ENCODE measurements around the gene GRB10. TPM values are rescaled to one million over a fixed set of nuclear protein-coding genes. Genes with fewer than 3 reads are reported as not detected.

Gene GRB10
- total and polyA plus RNA-seq, 2 experiments from 2014 or later = 35.0 to 154 TPM

GRCh38 chr7:50640779-50641178 lies 141.9 kb downstream of the GRB10 start (continued):
- TF ChIP-seq ZNF462 (CRISPR knock-in tag; IDR thresholded peaks at IDR 0.05) = no peak
- TF ChIP-seq CTCF (conservative IDR thresholded peaks at IDR 0.05; ENCODE audit: low read depth in 2 of 2) = no peak

- Histone ChIP-seq H4K20me1 (replicated peaks; ENCODE audit: insufficient read depth) (peaks cover 2% of the 10 kb centered on the region; the same call in 1 of the 2 replicates), H3K9me2 (ENCODE audit: insufficient read depth) (no peaks in the 10 kb centered on the region)
Measured at GRCh38 chr7:50640256-50640655, 142.4 kb downstream of the GRB10 start.

More at GRCh38 chr7:50640256-50640655, 142.4 kb downstream of the GRB10 start:
- H3K4me1 ChIP-seq (ENCODE audit: insufficient read depth) = peaks cover 9% of the 10 kb centered on the region
- no peaks in the 10 kb centered on the region for H3F3A ChIP-seq (replicated peaks; ENCODE audit: low read depth)
- no peaks in the 10 kb centered on the region; the same call in 2 of the 3 replicates for H3K9me3 Mint-ChIP-seq
- DNase-seq (ENCODE audit: low spot score) = no peak
- no peak overlapping the region for H3K4me3 ChIP-seq
- H3K4me1 Mint-ChIP-seq = peaks cover 22% of the 10 kb centered on the region
- no peaks in the 10 kb centered on the region for H3K27me3 ChIP-seq (ENCODE audit: insufficient read depth)
- no peak overlapping the region for H2AFZ ChIP-seq
- H3K27me3 Mint-ChIP-seq (ENCODE audit: insufficient read depth, low read depth, poor library complexity) = peaks cover 4% of the 10 kb centered on the region
- H3K79me2 ChIP-seq (replicated peaks; ENCODE audit: insufficient read depth) = peaks cover 52% of the 10 kb centered on the region
- no peak for ATAC-seq
- no peak overlapping the region for H3K4me2 ChIP-seq
- no peak overlapping the region for H3K27ac Mint-ChIP-seq
- H3K27ac ChIP-seq (ENCODE audit: low read depth) = no peak overlapping the region
- TF ChIP-seq NANOG (IDR thresholded peaks at IDR 0.05; ENCODE audit: borderline replicate concordance) = no peak
- TF ChIP-seq REST (IDR thresholded peaks at IDR 0.05; ENCODE audit: unreplicated experiment) = no peak
- no peak for TF ChIP-seq JUNB (IDR thresholded peaks at IDR 0.05; ENCODE audit: unreplicated experiment)
- TF ChIP-seq ZNF114 (CRISPR knock-in tag; IDR thresholded peaks at IDR 0.05) = no peak
- H3K4me3 Mint-ChIP-seq = no peak overlapping the region
- H3K36me3 Mint-ChIP-seq (ENCODE audit: low read depth) = peaks cover 27% of the 10 kb centered on the region
- no peaks in the 10 kb centered on the region for H3K36me3 ChIP-seq (ENCODE audit: insufficient read depth)

All from GM23338 (cell line).